NCI-H2081 (cell line): Measurements from ENCODE around the gene MYO7A.

Experiments used
- DNase-seq, 2 experiments: peaks; one replicate each; lab custom pipeline; 2025; lab: John Stamatoyannopoulos, UW

The MYO7A gene

DNA sequence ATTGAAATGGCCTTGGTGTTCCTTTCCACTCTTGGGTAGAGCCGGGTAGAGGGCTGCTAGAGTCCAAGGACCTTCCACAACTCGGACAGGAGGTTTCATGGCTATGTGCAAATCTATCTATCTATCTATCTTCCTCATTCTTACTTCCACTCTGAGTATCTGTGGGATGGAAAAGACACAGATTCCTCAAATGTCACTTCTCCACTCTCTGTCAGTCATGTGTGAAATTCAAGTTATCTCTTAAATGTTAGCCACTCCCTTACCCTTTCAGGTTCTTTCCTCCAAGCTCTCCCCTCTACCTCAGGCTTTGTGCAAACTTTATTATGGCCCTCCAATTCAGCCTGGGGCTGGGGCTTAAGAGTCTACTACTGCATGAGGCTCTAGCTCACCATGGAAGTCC lies 89.1 kb downstream of the MYO7A start:
- no peak for DNase-seq

- DNase-seq = no peak
Measured at GRCh38 chr11:77223797-77224196, 95.8 kb downstream of the MYO7A start.

- no peak for DNase-seq
Measured at GRCh38 chr11:77230878-77231605, 103.0 kb downstream of the MYO7A start.

DNA sequence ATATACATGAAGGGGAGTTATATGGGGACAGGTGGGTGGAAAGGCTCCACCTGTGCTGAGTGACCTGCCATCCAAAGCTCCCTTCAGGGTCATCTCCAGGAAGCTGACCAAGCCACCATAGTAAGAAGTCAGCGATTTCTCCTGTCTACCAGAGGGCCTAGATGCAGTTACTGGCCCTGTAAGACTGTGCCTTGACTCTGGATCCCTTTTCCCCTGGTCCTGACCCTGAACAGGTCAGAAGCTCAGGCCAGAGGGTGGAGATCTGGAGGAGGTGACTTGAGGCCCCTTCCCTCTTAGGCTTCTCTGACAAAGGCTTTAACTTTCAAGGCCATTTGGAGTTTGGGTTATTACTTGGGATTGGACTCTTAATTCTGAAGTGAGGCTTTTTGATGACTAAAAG lies 103.8 kb downstream of the MYO7A start:
- no peak for DNase-seq

- no peak for DNase-seq
Measured at GRCh38 chr11:77232242-77232641, 104.2 kb downstream of the MYO7A start.

- DNase-seq = no peak
Measured at GRCh38 chr11:77233011-77233410, 105.0 kb downstream of the MYO7A start.

DNA sequence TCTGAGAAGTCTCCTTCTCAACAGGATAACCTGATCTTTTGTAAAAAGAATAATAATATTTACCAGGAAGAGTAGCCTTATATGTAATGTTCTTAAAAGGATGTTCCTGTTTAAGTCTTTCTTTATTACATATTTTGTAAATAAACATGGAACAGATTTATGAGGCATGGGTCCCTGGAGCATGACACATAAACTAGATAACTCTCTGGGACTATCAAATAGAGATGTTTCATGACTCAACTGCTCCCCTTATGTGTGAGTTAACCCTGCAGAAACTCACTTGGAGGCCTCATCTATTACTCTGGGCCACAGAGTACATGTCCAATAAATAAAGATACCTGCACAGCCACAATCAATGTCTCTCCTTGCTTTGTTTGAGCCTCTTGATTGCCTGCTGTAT lies 108.9 kb downstream of the MYO7A start:
- DNase-seq = no peak

DNA sequence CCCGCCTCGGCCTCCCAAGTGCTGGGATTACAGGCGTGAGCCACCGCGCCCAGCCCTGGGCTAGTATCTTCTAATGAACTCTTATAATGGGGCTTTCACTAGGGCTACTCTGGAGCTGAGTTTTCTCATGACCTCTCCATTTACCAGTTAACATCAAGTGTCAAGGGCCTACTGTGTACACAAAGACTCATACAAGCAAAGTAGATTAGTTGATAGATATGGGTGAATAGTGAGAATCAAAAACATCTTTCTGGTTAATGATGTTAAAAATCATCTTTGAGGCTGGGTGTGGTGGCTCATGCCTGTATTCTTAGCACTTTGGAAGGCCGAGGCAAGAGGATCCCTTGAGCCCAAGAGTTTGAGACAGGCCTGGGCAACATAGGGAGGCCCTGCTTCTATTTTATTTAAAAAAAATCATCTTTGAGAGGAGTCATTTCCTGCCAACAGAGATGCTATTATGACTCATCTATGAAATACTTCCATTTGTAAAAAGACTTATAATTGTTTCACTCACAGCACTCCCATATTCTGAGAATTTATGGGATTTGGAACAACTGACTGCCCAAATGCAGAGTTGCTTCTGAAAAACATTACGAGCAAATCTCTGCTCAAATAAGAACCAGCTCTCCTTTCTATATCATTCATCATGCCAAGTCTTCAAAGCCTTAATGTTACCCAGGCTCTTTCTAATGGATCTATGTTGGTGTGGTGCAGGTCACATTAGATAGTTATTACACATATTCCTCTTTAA lies 116.4 kb downstream of the MYO7A start:
- DNase-seq = no peak

DNA sequence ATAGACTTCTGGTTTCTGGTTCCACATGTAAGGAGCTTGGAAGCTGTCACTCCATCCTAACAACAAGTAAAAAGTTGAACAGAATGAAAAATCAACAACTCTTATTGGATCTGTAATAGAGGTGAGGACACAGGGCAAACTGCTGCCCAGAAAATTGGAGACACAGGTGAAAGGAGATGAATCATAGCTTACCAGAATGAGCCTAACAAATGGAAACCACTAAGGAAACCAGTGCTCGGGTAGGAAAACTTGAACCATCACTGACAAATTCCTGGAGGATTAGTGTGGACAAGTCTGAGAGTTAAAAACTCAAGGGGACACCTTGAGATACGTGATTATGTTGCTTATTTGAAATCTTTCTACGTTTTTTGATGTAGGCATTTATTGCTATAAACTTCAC lies 121.4 kb downstream of the MYO7A start:
- no peak for DNase-seq

GRCh38 chr11:77250881-77251640 lies 123.0 kb downstream of the MYO7A start:
- no peak for DNase-seq

GRCh38 chr11:77252555-77253270 lies 124.7 kb downstream of the MYO7A start:
- peak in 1 of 2 experiments; percentile 5 for DNase-seq

- no peak for DNase-seq
Measured at GRCh38 chr11:77253690-77254089, 125.6 kb downstream of the MYO7A start.

GRCh38 chr11:77259641-77260040 lies 131.6 kb downstream of the MYO7A start:
- no peak for DNase-seq

- DNase-seq = no peak
Measured at GRCh38 chr11:77262803-77263202, 134.8 kb downstream of the MYO7A start.
